Keratinocyte (primary cell): Measurements from ENCODE around the gene VPS26C. TPM values are rescaled to one million over a fixed set of nuclear protein-coding genes. Genes with fewer than 3 reads are reported as not detected.

Experiments
- DNase-seq: peaks from one replicate; pipeline ENCODE4 v3.0.0-alpha.2; 2011; ENCODE audit warnings: low read depth, missing footprints, low spot score
- FAIRE-seq: peaks from 2 replicates; lab custom pipeline; 2011; peaks lifted over from hg19 to GRCh38; lab: Jason Lieb, UNC
- H2AFZ ChIP-seq: 2 replicates; pipeline ENCODE4 v1.6.0; 2012; ENCODE audit warnings: low read length, control low read depth, inconsistent platforms; ENCODE audit not compliant: control insufficient read depth
- H3K27ac ChIP-seq: 2 replicates; pipeline ENCODE4 v1.5.1; 2011; ENCODE audit warnings: low read length; ENCODE audit not compliant: control insufficient read depth, insufficient read depth
- H3K27me3 ChIP-seq: 3 replicates; pipeline ENCODE4 v1.6.0; 2011; ENCODE audit warnings: low read length; ENCODE audit not compliant: control insufficient read depth, insufficient read depth; ENCODE audit errors: extremely low read depth
- H3K36me3 ChIP-seq, 2 experiments: 2 replicates in 1 of 2; 3 replicates in 1 of 2; pipeline ENCODE4 v1.5.1; 2011; ENCODE audit warnings: low read length in 2 of 2, mild to moderate bottlenecking in 1 of 2; ENCODE audit not compliant: control insufficient read depth in 2 of 2, insufficient read depth in 2 of 2; ENCODE audit errors: extremely low read depth in 1 of 2
- H3K4me1 ChIP-seq: 3 replicates; pipeline ENCODE4 v1.5.1; 2011; ENCODE audit warnings: low read length; ENCODE audit not compliant: control insufficient read depth, insufficient read depth; ENCODE audit errors: extremely low read depth
- H3K4me2 ChIP-seq: 3 replicates; pipeline ENCODE4 v1.6.0; 2011; ENCODE audit warnings: low read depth, low read length; ENCODE audit not compliant: control insufficient read depth, insufficient read depth; ENCODE audit errors: extremely low read depth
- H3K4me3 ChIP-seq, 3 experiments: fragments of 200-600 bp in 1 of 3; sonication (generic) in 1 of 3; 2 replicates in 2 of 3; 3 replicates in 1 of 3; pipeline ENCODE4 v1.5.1; 2011 to 2016; ENCODE audit warnings: low read length in 3 of 3, mild to moderate bottlenecking in 3 of 3, control low read depth in 2 of 3, inconsistent platforms in 1 of 3, low read depth in 1 of 3, mixed read lengths in 1 of 3, mixed run types in 1 of 3, moderate library complexity in 1 of 3; ENCODE audit not compliant: control insufficient read depth in 2 of 3, insufficient read depth in 2 of 3; ENCODE audit errors: extremely low read depth in 1 of 3
- H3K79me2 ChIP-seq: 2 replicates; pipeline ENCODE4 v1.6.0; 2012; ENCODE audit warnings: low read length; ENCODE audit not compliant: control insufficient read depth, insufficient read depth
- H3K9ac ChIP-seq: 3 replicates; pipeline ENCODE4 v1.6.0; 2011; ENCODE audit warnings: low read length; ENCODE audit not compliant: control insufficient read depth, insufficient read depth; ENCODE audit errors: extremely low read depth
- H3K9me1 ChIP-seq: 3 replicates; pipeline ENCODE4 v1.6.0; 2011; ENCODE audit warnings: low read length; ENCODE audit not compliant: control insufficient read depth, insufficient read depth; ENCODE audit errors: extremely low read depth
- H3K9me3 ChIP-seq: 2 replicates; pipeline ENCODE4 v1.5.1; 2012; ENCODE audit warnings: low read depth, low read length; ENCODE audit not compliant: control insufficient read depth
- H4K20me1 ChIP-seq: 3 replicates; pipeline ENCODE4 v1.6.0; 2011; ENCODE audit warnings: low read length; ENCODE audit not compliant: control insufficient read depth, insufficient read depth; ENCODE audit errors: extremely low read depth
- CTCF ChIP-seq, 3 experiments: IDR thresholded peaks in 1 of 3; conservative IDR thresholded peaks in 1 of 3; optimal IDR thresholded peaks in 1 of 3; 2 replicates in 2 of 3; 3 replicates in 1 of 3; pipeline versions ENCODE3 to v1.5.1; 2011; ENCODE audit warnings: low read length in 3 of 3, mild to moderate bottlenecking in 3 of 3, moderate library complexity in 2 of 3, control low read depth in 1 of 3, inconsistent platforms in 1 of 3; ENCODE audit not compliant: insufficient read depth in 2 of 3; ENCODE audit errors: extremely low read depth in 1 of 3
- EZH2 ChIP-seq: IDR thresholded peaks from one replicate; pipeline ENCODE4 v1.6.1; 2012; ENCODE audit warnings: inconsistent platforms, mild to moderate bottlenecking, low read length, moderate library complexity
- dilution Hi-C: fragments of 300-500 bp; cut with MboI; formaldehyde crosslinking; loops from one replicate; pipeline ENCODE4 v1.7.0; 2020; ENCODE audit warnings: low sequenced_read_pairs; ENCODE audit not compliant: extremely low pct_ligation_motif_present
- polyA plus RNA-seq, 5 experiments: library from polyadenylated mRNA; depleted of rRNA in 3 of 5; stranded (reverse) in 3 of 5; stranded (forward) in 1 of 5; unstranded in 1 of 5; fragments of >200 nt; gene quantifications; 1 replicate in 1 of 5; 2 replicates in 3 of 5; 3 replicates in 1 of 5; pipeline versions ENCODE4 v1.2.1 to v1.2.3, GENCODE V29; 2011 to 2012; ENCODE audit warnings: missing spikeins in 2 of 5, low read depth in 1 of 5, low replicate concordance in 1 of 5

The VPS26C gene
- polyA plus RNA-seq, 1 donor (not counting 4 experiments of a cell fraction or from before 2014, with no cell fraction given): 41.3 TPM

GRCh38 chr21:37183749-37184148 is 83.4 kb downstream of the VPS26C start:
- FAIRE-seq (no peak), DNase-seq (no peak)
- no peaks in the 10 kb centered on the region for H3K9me1 ChIP-seq
- H3K9ac ChIP-seq: no peak overlapping the region
- H3K4me2 ChIP-seq: no peak overlapping the region
- TF ChIP-seq EZH2 (no peak), CTCF (optimal IDR thresholded peaks at IDR 0.05 in 1 of 3, IDR thresholded peaks at IDR 0.05 in 1 of 3, conservative IDR thresholded peaks at IDR 0.05 in 1 of 3; ENCODE audit: extremely low read depth in 1 of 3, insufficient read depth in 2 of 3, low read length in 3 of 3) (no peak)
- H3K27ac ChIP-seq: no peak overlapping the region
- dilution Hi-C loops: no loop called here
- no peaks in the 10 kb centered on the region for H3K4me1 ChIP-seq
- H3K9me3 ChIP-seq: no peaks in the 10 kb centered on the region
- H3K79me2 ChIP-seq: no peaks in the 10 kb centered on the region
- no peaks in the 10 kb centered on the region for H4K20me1 ChIP-seq
- no peaks in the 10 kb centered on the region for H3K27me3 ChIP-seq
- H3K36me3 ChIP-seq: peaks cover 12 to 23% of the 10 kb centered on the region in 2 experiments
- H3K4me3 ChIP-seq: no peak overlapping the region
- no peak overlapping the region for H2AFZ ChIP-seq

GRCh38 chr21:37182222-37182621 is 84.9 kb downstream of the VPS26C start:
- Histone ChIP-seq H3K79me2 (no peaks in the 10 kb centered on the region), H3K36me3 (peaks cover 12 to 14% of the 10 kb centered on the region in 2 experiments), H3K27ac (no peak overlapping the region), H3K4me3 (no peak overlapping the region), H4K20me1 (no peaks in the 10 kb centered on the region), H3K4me1 (no peaks in the 10 kb centered on the region), H3K4me2 (no peak overlapping the region), H2AFZ (no peak overlapping the region), H3K9ac (no peak overlapping the region), H3K9me3 (no peaks in the 10 kb centered on the region), H3K9me1 (no peaks in the 10 kb centered on the region), H3K27me3 (no peaks in the 10 kb centered on the region)
- dilution Hi-C loops: no loop called here
- DNase-seq (no peak), FAIRE-seq (no peak)
- TF ChIP-seq EZH2 (no peak), CTCF (optimal IDR thresholded peaks at IDR 0.05 in 1 of 3, IDR thresholded peaks at IDR 0.05 in 1 of 3, conservative IDR thresholded peaks at IDR 0.05 in 1 of 3; ENCODE audit: extremely low read depth in 1 of 3, insufficient read depth in 2 of 3, low read length in 3 of 3) (no peak)
